ENCODE results near the gene RBM23.

DNA sequence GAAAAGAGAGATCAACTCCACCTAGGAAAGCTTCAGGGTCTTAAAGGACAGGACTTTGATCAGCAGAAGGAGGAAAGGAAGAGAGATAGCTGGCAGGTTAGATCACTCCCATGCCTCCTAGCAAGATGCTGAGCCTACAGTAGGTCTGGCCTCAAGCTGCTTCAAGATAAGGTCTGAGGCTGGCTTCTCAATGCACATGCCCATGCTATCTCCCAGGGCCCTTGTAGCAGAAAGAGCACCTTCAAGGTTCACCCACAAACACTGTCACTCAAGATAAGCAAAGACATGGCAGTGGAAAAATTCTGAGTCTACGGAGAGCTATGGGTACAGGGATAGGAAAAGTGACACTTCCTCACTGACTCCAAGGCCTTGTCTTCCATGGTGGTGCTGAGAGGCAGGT lies 21.6 kb downstream of the RBM23 start:
- TF ChIP-seq POLR2AphosphoS5 (IDR thresholded peaks at IDR 0.05; ENCODE audit: low read depth, low read length): no peak
- TF ChIP-seq SIN3A (IDR thresholded peaks at IDR 0.05; ENCODE audit: borderline replicate concordance, insufficient read depth, low read length): no peak
- TF ChIP-seq, protein P1, sequence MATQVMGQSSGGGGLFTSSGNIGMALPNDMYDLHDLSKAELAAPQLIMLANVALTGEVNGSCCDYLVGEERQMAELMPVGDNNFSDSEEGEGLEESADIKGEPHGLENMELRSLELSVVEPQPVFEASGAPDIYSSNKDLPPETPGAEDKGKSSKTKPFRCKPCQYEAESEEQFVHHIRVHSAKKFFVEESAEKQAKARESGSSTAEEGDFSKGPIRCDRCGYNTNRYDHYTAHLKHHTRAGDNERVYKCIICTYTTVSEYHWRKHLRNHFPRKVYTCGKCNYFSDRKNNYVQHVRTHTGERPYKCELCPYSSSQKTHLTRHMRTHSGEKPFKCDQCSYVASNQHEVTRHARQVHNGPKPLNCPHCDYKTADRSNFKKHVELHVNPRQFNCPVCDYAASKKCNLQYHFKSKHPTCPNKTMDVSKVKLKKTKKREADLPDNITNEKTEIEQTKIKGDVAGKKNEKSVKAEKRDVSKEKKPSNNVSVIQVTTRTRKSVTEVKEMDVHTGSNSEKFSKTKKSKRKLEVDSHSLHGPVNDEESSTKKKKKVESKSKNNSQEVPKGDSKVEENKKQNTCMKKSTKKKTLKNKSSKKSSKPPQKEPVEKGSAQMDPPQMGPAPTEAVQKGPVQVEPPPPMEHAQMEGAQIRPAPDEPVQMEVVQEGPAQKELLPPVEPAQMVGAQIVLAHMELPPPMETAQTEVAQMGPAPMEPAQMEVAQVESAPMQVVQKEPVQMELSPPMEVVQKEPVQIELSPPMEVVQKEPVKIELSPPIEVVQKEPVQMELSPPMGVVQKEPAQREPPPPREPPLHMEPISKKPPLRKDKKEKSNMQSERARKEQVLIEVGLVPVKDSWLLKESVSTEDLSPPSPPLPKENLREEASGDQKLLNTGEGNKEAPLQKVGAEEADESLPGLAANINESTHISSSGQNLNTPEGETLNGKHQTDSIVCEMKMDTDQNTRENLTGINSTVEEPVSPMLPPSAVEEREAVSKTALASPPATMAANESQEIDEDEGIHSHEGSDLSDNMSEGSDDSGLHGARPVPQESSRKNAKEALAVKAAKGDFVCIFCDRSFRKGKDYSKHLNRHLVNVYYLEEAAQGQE (IDR thresholded peaks at IDR 0.05; ENCODE audit: insufficient read depth in 1 of 2, low read depth in 2 of 2, low read length in 2 of 2): no peak
- TF ChIP-seq TAF1 (IDR thresholded peaks at IDR 0.05; ENCODE audit: borderline replicate concordance, insufficient read depth, low read length): no peak

Data from PFSK-1 (cell line).